Thoracic aorta (tissue), 2 donors: ENCODE measurements around the gene ABCB8. TPM values are rescaled to one million over a fixed set of nuclear protein-coding genes. Genes with fewer than 3 reads are reported as not detected.

Experiments used
- ATAC-seq: fragments of 150-250 bp; one replicate; pipeline ENCODE4 v1.8.0; 2017; ENCODE audit warnings: low read depth; ENCODE audit not compliant: insufficient number of reproducible peaks, low FRiP score
- DNase-seq: peaks from one replicate; pipeline ENCODE4 v3.0.0-alpha.2; 2020; ENCODE audit warnings: low spot score
- H3K27ac ChIP-seq, 2 donors: fragments of 200-600 bp; sonication (generic); 1 replicate in 1 of 2; 2 replicates in 1 of 2; pipeline ENCODE4 v1.5.1; 2016; ENCODE audit warnings: mild to moderate bottlenecking in 2 of 2, moderate library complexity in 2 of 2
- H3K27me3 ChIP-seq: fragments of 200-600 bp; sonication (generic); replicated peaks from 2 replicates; pipeline ENCODE4 v1.6.0; 2016; ENCODE audit warnings: mild to moderate bottlenecking; ENCODE audit not compliant: insufficient read depth
- H3K36me3 ChIP-seq: fragments of 200-600 bp; sonication (generic); one replicate; pipeline ENCODE4 v1.5.1; 2016
- H3K4me1 ChIP-seq, 2 donors: fragments of 200-600 bp; sonication (generic); 1 replicate in 1 of 2; 2 replicates in 1 of 2; pipeline versions ENCODE4 v1.5.1 to v1.6.0; 2016; ENCODE audit warnings: low read depth in 2 of 2, mild to moderate bottlenecking in 1 of 2; ENCODE audit not compliant: control insufficient read depth in 1 of 2
- H3K4me3 ChIP-seq: fragments of 200-600 bp; sonication (generic); 2 replicates; pipeline ENCODE4 v1.5.1; 2016; ENCODE audit warnings: mild to moderate bottlenecking
- H3K9me3 ChIP-seq: fragments of 200-600 bp; sonication (generic); 2 replicates; pipeline ENCODE4 v1.5.1; 2016
- total RNA-seq, 2 donors: library from RNA; depleted of rRNA; stranded (reverse); fragments of >200 nt; gene quantifications; one replicate each; pipeline versions ENCODE4 v1.1.0 to v1.2.3, GENCODE V29; 2016
- TF ChIP-seq, protein P1 (sequence below): fragments of 200-600 bp; sonication (generic); IDR thresholded peaks from one replicate; pipeline ENCODE4 v1.5.1; 2019; ENCODE audit warnings: antibody characterized with exemption

ABCB8 gene
- total RNA-seq, 2 donors from 2014 or later, result 34.1 to 35.1 TPM

DNA sequence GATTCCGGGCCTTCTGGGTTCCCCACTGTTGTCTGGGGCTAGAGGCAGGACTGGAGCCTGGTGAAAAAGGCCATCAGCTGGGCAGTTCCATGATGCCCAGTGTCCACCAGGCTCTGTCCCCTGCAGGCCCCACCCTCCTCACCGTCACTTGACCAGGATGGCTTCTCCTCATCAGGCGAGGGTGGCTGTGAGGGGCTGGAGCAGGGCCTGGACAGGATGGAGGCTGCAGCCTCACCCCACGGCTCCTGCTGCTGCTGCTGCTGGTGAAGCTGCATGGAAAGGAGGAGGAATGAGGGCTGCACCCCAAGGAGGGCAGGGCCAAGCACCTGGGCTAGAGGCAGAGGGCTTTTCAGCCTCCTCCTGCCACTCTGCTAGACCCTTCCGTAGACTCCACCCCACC, 12.3 kb upstream of the ABCB8 start:
- Histone ChIP-seq H3K27me3 (no peaks in the 10 kb centered on the region), H3K9me3 (no peaks in the 10 kb centered on the region), H3K4me1 (peaks cover 9 to 26% of the 10 kb centered on the region in 2 donors), H3K36me3 (no peaks in the 10 kb centered on the region), H3K27ac (no peak overlapping the region), H3K4me3 (no peak overlapping the region)
- TF ChIP-seq, protein P1, sequence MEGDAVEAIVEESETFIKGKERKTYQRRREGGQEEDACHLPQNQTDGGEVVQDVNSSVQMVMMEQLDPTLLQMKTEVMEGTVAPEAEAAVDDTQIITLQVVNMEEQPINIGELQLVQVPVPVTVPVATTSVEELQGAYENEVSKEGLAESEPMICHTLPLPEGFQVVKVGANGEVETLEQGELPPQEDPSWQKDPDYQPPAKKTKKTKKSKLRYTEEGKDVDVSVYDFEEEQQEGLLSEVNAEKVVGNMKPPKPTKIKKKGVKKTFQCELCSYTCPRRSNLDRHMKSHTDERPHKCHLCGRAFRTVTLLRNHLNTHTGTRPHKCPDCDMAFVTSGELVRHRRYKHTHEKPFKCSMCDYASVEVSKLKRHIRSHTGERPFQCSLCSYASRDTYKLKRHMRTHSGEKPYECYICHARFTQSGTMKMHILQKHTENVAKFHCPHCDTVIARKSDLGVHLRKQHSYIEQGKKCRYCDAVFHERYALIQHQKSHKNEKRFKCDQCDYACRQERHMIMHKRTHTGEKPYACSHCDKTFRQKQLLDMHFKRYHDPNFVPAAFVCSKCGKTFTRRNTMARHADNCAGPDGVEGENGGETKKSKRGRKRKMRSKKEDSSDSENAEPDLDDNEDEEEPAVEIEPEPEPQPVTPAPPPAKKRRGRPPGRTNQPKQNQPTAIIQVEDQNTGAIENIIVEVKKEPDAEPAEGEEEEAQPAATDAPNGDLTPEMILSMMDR, result no peak
- ATAC-seq, result no peak
- DNase-seq, result no peak

DNA sequence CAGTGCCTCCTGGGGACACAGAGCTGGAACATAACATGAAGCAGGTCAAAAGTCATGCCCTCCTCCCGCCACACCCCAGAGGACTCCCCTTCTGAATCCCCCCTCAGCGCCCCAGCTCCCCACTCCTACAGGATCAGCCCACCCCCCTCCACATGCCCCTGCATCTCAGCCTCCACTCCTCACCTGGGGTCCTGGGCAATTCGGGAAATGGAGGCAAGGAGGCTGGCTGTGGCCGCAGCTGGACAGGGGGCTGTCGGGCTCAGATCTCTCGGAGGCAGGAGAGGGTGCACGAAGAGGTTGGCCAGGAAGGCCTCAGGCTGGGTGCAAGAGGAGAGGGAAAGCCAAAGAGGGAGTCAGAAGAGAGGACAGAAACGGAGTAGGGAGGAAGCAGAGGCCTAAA, 11.7 kb upstream of the ABCB8 start:
- ATAC-seq, result no peak

GRCh38 chr7:151016942-151017341, 11.3 kb upstream of the ABCB8 start:
- no peak overlapping the region for H3K27ac ChIP-seq
- H3K36me3 ChIP-seq, result no peaks in the 10 kb centered on the region
- no peak for ATAC-seq
- no peak for DNase-seq
- H3K4me1 ChIP-seq, result peaks cover 9 to 26% of the 10 kb centered on the region in 2 donors
- no peaks in the 10 kb centered on the region for H3K27me3 ChIP-seq
- H3K4me3 ChIP-seq, result no peak overlapping the region
- TF ChIP-seq, protein P1, result no peak
- H3K9me3 ChIP-seq, result no peaks in the 10 kb centered on the region

More for the DNA sequence above, 11.7 kb upstream of the ABCB8 start:
- Histone ChIP-seq H3K27me3 (no peaks in the 10 kb centered on the region), H3K9me3 (no peaks in the 10 kb centered on the region), H3K4me1 (peaks cover 9 to 26% of the 10 kb centered on the region in 2 donors), H3K4me3 (no peak overlapping the region), H3K27ac (no peak overlapping the region), H3K36me3 (no peaks in the 10 kb centered on the region)
- TF ChIP-seq, protein P1, result no peak
- no peak for DNase-seq

DNA sequence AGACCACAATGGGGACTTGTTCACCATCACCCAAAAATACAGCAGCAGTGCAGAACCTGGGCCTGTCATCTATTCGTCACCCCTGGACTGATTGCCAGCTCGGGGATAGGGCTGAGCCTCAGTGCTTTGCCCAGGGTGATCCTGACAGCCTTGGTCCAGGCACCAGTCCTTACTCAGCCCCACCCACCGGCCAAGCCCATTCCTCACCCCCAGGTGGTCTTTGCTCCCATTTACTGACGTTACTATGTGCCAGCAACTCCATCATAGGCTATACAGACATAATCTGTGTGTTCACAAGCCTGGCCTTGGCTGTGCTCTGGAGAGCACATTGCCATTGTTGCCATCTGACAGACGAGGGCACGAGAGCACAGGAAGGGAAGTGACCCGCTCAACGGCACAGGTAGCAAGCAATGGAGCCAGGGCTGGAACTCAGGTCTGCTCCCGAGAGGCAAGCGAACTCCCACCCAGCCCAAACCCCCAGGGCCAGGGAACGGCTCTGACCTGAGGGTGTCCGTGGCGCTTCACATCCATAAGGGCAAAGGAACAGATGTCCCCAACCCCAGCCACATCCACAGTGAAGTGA, 10.8 kb upstream of the ABCB8 start:
- Histone ChIP-seq H3K9me3 (no peaks in the 10 kb centered on the region), H3K27me3 (no peaks in the 10 kb centered on the region), H3K36me3 (no peaks in the 10 kb centered on the region), H3K4me1 (peaks cover 9 to 26% of the 10 kb centered on the region in 2 donors), H3K27ac (no peak overlapping the region), H3K4me3 (peak overlapping the region; percentile 34)
- TF ChIP-seq, protein P1, result no peak
- ATAC-seq (no peak), DNase-seq (no peak)

DNA sequence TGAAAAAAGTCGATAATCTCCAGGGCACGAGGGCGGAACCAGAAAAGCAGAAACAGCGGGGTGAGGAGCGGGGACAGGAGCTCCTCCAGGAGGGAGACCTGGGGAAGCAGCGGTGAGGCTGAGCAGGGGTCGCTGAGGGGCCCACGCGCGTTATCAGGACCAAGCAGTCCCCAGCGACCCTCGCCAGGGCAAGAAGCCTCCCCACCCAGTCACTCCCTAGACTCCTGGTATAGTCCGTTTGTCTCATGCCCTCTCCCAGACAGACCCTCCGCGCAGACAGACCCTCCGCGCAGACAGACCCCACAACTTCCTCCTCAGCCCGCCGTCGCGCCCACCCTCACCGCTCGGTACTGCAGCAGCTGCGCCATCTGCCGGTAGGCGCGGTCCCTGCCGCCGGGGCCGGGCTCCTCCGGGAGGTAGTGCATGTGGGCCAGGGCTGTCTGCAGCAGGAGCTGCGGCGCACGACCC, 10.3 kb upstream of the ABCB8 start:
- Histone ChIP-seq H3K4me1 (peaks cover 9 to 26% of the 10 kb centered on the region in 2 donors), H3K36me3 (no peaks in the 10 kb centered on the region), H3K4me3 (peak overlapping the region; percentile 34), H3K27me3 (no peaks in the 10 kb centered on the region), H3K9me3 (no peaks in the 10 kb centered on the region), H3K27ac (no peak overlapping the region)
- DNase-seq (no peak), ATAC-seq (peak; percentile 16)
- TF ChIP-seq, protein P1, result peak; percentile 75
